Neuronal stem cell (in vitro differentiated cells): ENCODE measurements around the gene MYLK4.

Experiments used
- DNase-seq: peaks from one replicate; pipeline ENCODE4 v3.0.0-alpha.2; 2013; ENCODE audit warnings: low spot score
- H2AFZ ChIP-seq: one replicate; pipeline ENCODE4 v1.6.1; 2013; ENCODE audit warnings: mild to moderate bottlenecking, low read length, inconsistent platforms
- H2AK5ac ChIP-seq: 2 replicates; pipeline ENCODE4 v1.6.1; 2013; ENCODE audit warnings: low read depth, mild to moderate bottlenecking, inconsistent platforms, low read length, moderate library complexity, mixed read lengths
- H2BK120ac ChIP-seq: 2 replicates; pipeline ENCODE4 v1.6.1; 2013; ENCODE audit warnings: low read depth, mild to moderate bottlenecking, inconsistent platforms, low read length, moderate library complexity, mixed read lengths
- H2BK12ac ChIP-seq: one replicate; pipeline ENCODE4 v1.6.1; 2013; ENCODE audit warnings: low read length, inconsistent platforms
- H2BK15ac ChIP-seq: 2 replicates; pipeline ENCODE4 v1.6.1; 2013; ENCODE audit warnings: mild to moderate bottlenecking, low read length, inconsistent platforms, mixed read lengths
- H2BK5ac ChIP-seq: one replicate; pipeline ENCODE4 v1.6.1; 2013; ENCODE audit warnings: inconsistent platforms, mild to moderate bottlenecking, low read length, moderate library complexity
- H3K14ac ChIP-seq: one replicate; pipeline ENCODE4 v1.6.1; 2013; ENCODE audit warnings: low read length, inconsistent platforms
- H3K18ac ChIP-seq: 2 replicates; pipeline ENCODE4 v1.6.1; 2013; ENCODE audit warnings: low read length, inconsistent platforms
- H3K23ac ChIP-seq: 2 replicates; pipeline ENCODE4 v1.6.1; 2013; ENCODE audit warnings: low read depth, mild to moderate bottlenecking, mixed read lengths, low read length, inconsistent platforms; ENCODE audit not compliant: poor library complexity
- H3K27ac ChIP-seq: replicated peaks from 3 replicates; pipeline ENCODE4 v1.5.1; 2013; ENCODE audit warnings: low read length, inconsistent platforms
- H3K27me3 ChIP-seq, 3 experiments: 2 replicates each; pipeline ENCODE4 v1.6.1; 2013; ENCODE audit warnings: low read length in 3 of 3, mild to moderate bottlenecking in 2 of 3, inconsistent platforms in 1 of 3, low read depth in 1 of 3, mixed read lengths in 1 of 3, moderate library complexity in 1 of 3; ENCODE audit not compliant: control insufficient read depth in 3 of 3, insufficient read depth in 3 of 3
- H3K36me3 ChIP-seq, 2 donors: replicated peaks in 1 of 2; 2 replicates each; pipeline ENCODE4 v1.6.1; 2013; ENCODE audit warnings: low read length in 2 of 2; ENCODE audit not compliant: control insufficient read depth in 2 of 2, insufficient read depth in 2 of 2
- H3K4ac ChIP-seq: 2 replicates; pipeline ENCODE4 v1.6.1; 2013; ENCODE audit warnings: inconsistent platforms, mild to moderate bottlenecking, low read length, moderate library complexity
- H3K4me1 ChIP-seq, 2 donors: 1 replicate in 1 of 2; 2 replicates in 1 of 2; pipeline ENCODE4 v1.6.1; 2013; ENCODE audit warnings: low read length in 2 of 2, low read depth in 1 of 2; ENCODE audit not compliant: control insufficient read depth in 2 of 2, insufficient read depth in 1 of 2
- H3K4me2 ChIP-seq: one replicate; pipeline ENCODE4 v1.6.1; 2013; ENCODE audit warnings: mild to moderate bottlenecking, low read length, inconsistent platforms; ENCODE audit not compliant: insufficient read depth, poor library complexity, severe bottlenecking
- H3K4me3 ChIP-seq, 2 donors: 2 replicates each; pipeline ENCODE4 v1.5.1; 2013; ENCODE audit warnings: low read length in 2 of 2, mild to moderate bottlenecking in 2 of 2, inconsistent platforms in 1 of 2, moderate library complexity in 1 of 2
- H3K79me1 ChIP-seq: one replicate; pipeline ENCODE4 v1.6.1; 2013; ENCODE audit warnings: low read depth, mild to moderate bottlenecking, inconsistent platforms, low read length, moderate library complexity
- H3K9ac ChIP-seq: one replicate; pipeline ENCODE4 v1.6.1; 2013; ENCODE audit warnings: mild to moderate bottlenecking, low read depth, low read length, inconsistent platforms; ENCODE audit not compliant: poor library complexity
- H3K9me3 ChIP-seq, 2 donors: replicated peaks in 1 of 2; 2 replicates each; pipeline versions ENCODE3 to v1.6.1; 2013; ENCODE audit warnings: low read length in 2 of 2, mild to moderate bottlenecking in 2 of 2, inconsistent platforms in 1 of 2, low read depth in 1 of 2, mixed read lengths in 1 of 2, moderate library complexity in 1 of 2; ENCODE audit not compliant: control insufficient read depth in 2 of 2, insufficient read depth in 1 of 2
- H4K8ac ChIP-seq: one replicate; pipeline ENCODE4 v1.6.1; 2013; ENCODE audit warnings: low read depth, mild to moderate bottlenecking, inconsistent platforms, low read length, moderate library complexity
- H4K91ac ChIP-seq: one replicate; pipeline ENCODE4 v1.6.1; 2013; ENCODE audit warnings: low read length, low read depth, mild to moderate bottlenecking, inconsistent platforms; ENCODE audit not compliant: poor library complexity
- WGBS, 2 donors: extraction: QIAGEN DNeasy Blood & Tissue Kit; methylation state at CpG; one replicate each; pipeline ENCODE4 v1.1.7; 2013; ENCODE audit warnings: missing lambda C conversion rate in 2 of 2, mixed read lengths in 1 of 2; ENCODE audit not compliant: insufficient read length in 2 of 2, insufficient replicate concordance in 1 of 2; ENCODE audit errors: extremely low coverage in 2 of 2; 5-methylcytosine and 5-hydroxymethylcytosine counted together

Gene MYLK4

DNA sequence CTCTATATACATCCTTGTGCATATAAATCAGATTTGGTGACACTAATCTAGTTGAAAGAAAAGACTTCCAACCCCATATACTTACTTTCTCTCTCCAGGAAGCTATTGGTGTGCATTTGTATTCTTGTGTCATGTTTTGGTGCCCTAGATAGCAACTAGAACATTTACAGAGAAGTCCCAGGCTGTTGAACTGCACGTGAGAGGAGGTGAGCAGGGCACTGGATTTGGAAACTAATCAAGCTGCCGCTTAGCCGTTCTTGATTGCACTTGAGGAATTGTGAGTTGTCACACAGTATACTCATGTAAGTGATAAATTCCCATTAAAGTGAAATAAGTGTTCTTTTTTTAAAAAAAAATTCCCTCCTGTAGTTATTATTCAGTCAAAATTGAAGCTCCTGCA, 22.1 kb upstream of the MYLK4 start:
- H2BK5ac ChIP-seq: no peak overlapping the region
- no peak overlapping the region for H3K4me2 ChIP-seq
- no peak overlapping the region for H2BK15ac ChIP-seq
- DNase-seq: no peak
- no peaks in the 10 kb centered on the region for H3K9me3 ChIP-seq
- WGBS, 2 donors: no CpG with 5 or more reads among the region's 3 CpGs
- H2BK120ac ChIP-seq: no peak overlapping the region
- no peak overlapping the region for H3K9ac ChIP-seq
- H3K27me3 ChIP-seq: no peaks in the 10 kb centered on the region
- H3K4me1 ChIP-seq: peaks cover 5 to 11% of the 10 kb centered on the region in 2 donors
- no peak overlapping the region for H3K4ac ChIP-seq
- no peak overlapping the region for H3K23ac ChIP-seq
- H3K18ac ChIP-seq: no peak overlapping the region
- no peaks in the 10 kb centered on the region for H3K79me1 ChIP-seq
- no peak overlapping the region for H4K8ac ChIP-seq
- no peak overlapping the region for H2AK5ac ChIP-seq
- H3K27ac ChIP-seq: no peak overlapping the region
- peaks cover 5 to 88% of the 10 kb centered on the region in 2 donors for H3K36me3 ChIP-seq
- H2BK12ac ChIP-seq: no peak overlapping the region
- no peak overlapping the region for H2AFZ ChIP-seq
- no peak overlapping the region for H4K91ac ChIP-seq
- no peak overlapping the region for H3K4me3 ChIP-seq
- H3K14ac ChIP-seq: no peak overlapping the region

DNA sequence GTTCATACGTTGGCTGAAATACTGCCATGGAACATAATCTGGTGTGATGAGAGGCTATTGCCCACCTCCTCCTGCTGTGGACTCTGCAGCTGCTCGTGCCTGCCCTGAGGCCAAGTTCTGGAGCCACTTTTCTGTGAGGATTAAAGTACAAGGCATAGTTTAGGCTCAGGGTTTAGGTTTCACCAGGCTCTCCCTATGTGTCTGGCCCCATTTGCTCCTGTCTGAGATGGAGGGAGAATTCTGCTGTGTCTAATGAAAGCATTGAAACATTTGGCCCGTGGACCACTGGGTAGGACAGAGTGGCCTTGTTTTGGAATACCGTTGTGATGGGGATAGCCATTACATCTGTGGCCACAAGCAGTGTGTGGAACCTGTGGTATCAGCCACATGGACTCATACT, 20.4 kb upstream of the MYLK4 start:
- no peak overlapping the region for H2BK120ac ChIP-seq
- no peak overlapping the region for H2BK5ac ChIP-seq
- H3K9me3 ChIP-seq: no peaks in the 10 kb centered on the region
- no peak overlapping the region for H2BK12ac ChIP-seq
- no peak overlapping the region for H3K18ac ChIP-seq
- no peak overlapping the region for H3K23ac ChIP-seq
- H3K4me1 ChIP-seq: peaks cover 12 to 14% of the 10 kb centered on the region in 2 donors
- H3K27me3 ChIP-seq: no peaks in the 10 kb centered on the region
- H2AFZ ChIP-seq: no peak overlapping the region
- H2BK15ac ChIP-seq: no peak overlapping the region
- WGBS, 2 donors: no CpG with 5 or more reads among the region's 4 CpGs
- H4K91ac ChIP-seq: no peak overlapping the region
- H3K4me2 ChIP-seq: no peak overlapping the region
- no peak overlapping the region for H3K27ac ChIP-seq
- H3K4me3 ChIP-seq: no peak overlapping the region
- H3K36me3 ChIP-seq: peaks cover 5 to 83% of the 10 kb centered on the region in 2 donors
- no peak overlapping the region for H2AK5ac ChIP-seq
- DNase-seq: no peak
- H3K14ac ChIP-seq: no peak overlapping the region
- no peak overlapping the region for H4K8ac ChIP-seq
- H3K79me1 ChIP-seq: peaks cover 4% of the 10 kb centered on the region
- no peak overlapping the region for H3K9ac ChIP-seq
- H3K4ac ChIP-seq: no peak overlapping the region

DNA sequence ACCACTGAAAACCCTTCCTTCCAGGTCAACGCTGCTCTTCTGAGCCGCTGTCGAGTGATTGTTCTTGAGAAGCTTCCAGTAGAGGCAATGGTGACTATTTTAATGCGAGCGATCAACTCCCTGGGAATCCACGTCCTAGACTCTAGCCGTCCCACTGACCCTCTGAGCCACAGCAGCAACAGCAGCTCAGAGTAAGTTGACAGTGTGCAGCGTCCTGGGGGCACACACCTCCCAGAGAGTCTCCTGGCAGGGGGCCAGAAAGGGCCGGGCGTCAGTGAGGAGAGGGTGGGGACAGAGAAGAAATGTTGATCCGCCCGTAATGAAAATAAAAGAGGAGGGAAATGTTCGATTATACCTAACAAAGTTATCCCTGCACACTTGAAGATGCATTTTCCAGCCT, 19.4 kb upstream of the MYLK4 start:
- H2BK12ac ChIP-seq: no peak overlapping the region
- H3K79me1 ChIP-seq: peaks cover 11% of the 10 kb centered on the region
- H3K4ac ChIP-seq: no peak overlapping the region
- H2BK120ac ChIP-seq: no peak overlapping the region
- H3K4me1 ChIP-seq: peaks cover 12 to 14% of the 10 kb centered on the region in 2 donors
- no peaks in the 10 kb centered on the region for H3K9me3 ChIP-seq
- no peak for DNase-seq
- H2BK5ac ChIP-seq: no peak overlapping the region
- H3K14ac ChIP-seq: no peak overlapping the region
- no peak overlapping the region for H3K4me2 ChIP-seq
- no peak overlapping the region for H4K8ac ChIP-seq
- H3K18ac ChIP-seq: no peak overlapping the region
- peak overlapping the region; percentile 45 for H3K9ac ChIP-seq
- H3K36me3 ChIP-seq: peaks cover 5 to 76% of the 10 kb centered on the region in 2 donors
- no peak overlapping the region for H3K23ac ChIP-seq
- H2AFZ ChIP-seq: no peak overlapping the region
- no peak overlapping the region for H3K27ac ChIP-seq
- no peak overlapping the region for H2BK15ac ChIP-seq
- H2AK5ac ChIP-seq: no peak overlapping the region
- no peak overlapping the region for H4K91ac ChIP-seq
- WGBS, 2 donors: no CpG with 5 or more reads among the region's 13 CpGs
- H3K4me3 ChIP-seq: no peak overlapping the region
- no peaks in the 10 kb centered on the region for H3K27me3 ChIP-seq

DNA sequence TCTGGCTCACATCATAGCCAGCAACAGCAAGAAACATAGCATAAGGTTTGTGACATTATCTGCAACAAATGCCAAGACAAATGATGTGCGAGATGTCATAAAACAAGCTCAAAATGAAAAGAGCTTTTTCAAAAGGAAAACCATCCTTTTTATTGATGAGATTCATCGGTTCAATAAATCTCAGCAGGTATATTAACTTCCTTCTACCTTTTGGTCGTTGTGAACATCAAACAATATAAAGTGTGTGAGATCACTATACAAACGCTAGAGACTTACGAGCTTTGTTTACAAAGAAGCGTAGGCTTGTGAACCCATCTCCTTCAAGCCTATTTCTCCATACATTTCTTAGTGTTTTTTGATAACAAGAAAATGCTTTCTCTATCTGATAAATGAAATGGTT, 18.0 kb upstream of the MYLK4 start:
- no peak for DNase-seq
- Histone ChIP-seq H3K4ac (no peak overlapping the region), H2BK15ac (no peak overlapping the region), H3K9ac (no peak overlapping the region), H3K14ac (no peak overlapping the region), H3K27me3 (no peaks in the 10 kb centered on the region), H2BK12ac (no peak overlapping the region), H3K9me3 (no peaks in the 10 kb centered on the region), H2BK5ac (no peak overlapping the region), H3K27ac (no peak overlapping the region), H3K36me3 (peaks cover 5 to 62% of the 10 kb centered on the region in 2 donors), H4K91ac (no peak overlapping the region), H4K8ac (no peak overlapping the region), H3K4me1 (peaks cover 14 to 17% of the 10 kb centered on the region in 2 donors), H2AFZ (no peak overlapping the region), H3K4me2 (no peak overlapping the region), H2BK120ac (no peak overlapping the region), H3K4me3 (no peak overlapping the region), H3K23ac (no peak overlapping the region), H3K79me1 (peaks cover 11% of the 10 kb centered on the region), H3K18ac (no peak overlapping the region), H2AK5ac (no peak overlapping the region)
- WGBS, 2 donors: no CpG with 5 or more reads among the region's 6 CpGs
